Neural cell (in vitro differentiated cells): ENCODE measurements around the gene LILRB5.

Experiments
- EP300 ChIP-seq: fragments of 450-650 bp; conservative IDR thresholded peaks from 2 replicates; pipeline ENCODE4 v1.6.1; 2014; ENCODE audit warnings: antibody characterized with exemption, mild to moderate bottlenecking, moderate library complexity; ENCODE audit not compliant: poor library complexity, severe bottlenecking
- EZH2 ChIP-seq: fragments of 200-600, 300-800 bp; shearing (Covaris generic), sonication (generic); IDR thresholded peaks from 2 replicates; pipeline ENCODE4 v1.6.1; 2014; ENCODE audit warnings: antibody characterized with exemption, low read length, borderline replicate concordance, mild to moderate bottlenecking; ENCODE audit not compliant: insufficient read depth, poor library complexity, severe bottlenecking
- TF ChIP-seq, protein P1 (sequence below): fragments of 450-650 bp; IDR thresholded peaks from 2 replicates; pipeline ENCODE4 v1.5.1; 2014; ENCODE audit warnings: antibody characterized with exemption, mild to moderate bottlenecking, moderate library complexity; ENCODE audit not compliant: poor library complexity, severe bottlenecking

DNA sequence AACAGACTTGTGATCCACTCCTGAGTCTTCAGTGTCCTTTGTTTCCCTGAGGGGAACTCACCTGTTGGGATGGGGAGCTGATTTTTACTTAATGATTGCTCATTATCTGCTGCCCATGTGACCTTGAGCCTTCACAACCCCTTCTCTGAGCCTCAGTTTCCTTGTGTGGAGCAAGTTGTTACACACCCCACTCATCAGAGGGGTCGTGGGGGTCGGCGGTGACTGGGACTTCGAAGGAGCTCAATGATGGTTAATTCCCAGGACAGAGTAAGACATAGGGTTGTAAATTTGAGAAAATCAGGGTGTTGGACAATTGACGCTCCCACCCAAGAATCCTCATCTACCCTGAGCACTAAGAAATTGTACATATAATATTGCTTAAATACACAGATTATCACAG lies 42.4 kb upstream of the LILRB5 start:
- TF ChIP-seq, protein P1, sequence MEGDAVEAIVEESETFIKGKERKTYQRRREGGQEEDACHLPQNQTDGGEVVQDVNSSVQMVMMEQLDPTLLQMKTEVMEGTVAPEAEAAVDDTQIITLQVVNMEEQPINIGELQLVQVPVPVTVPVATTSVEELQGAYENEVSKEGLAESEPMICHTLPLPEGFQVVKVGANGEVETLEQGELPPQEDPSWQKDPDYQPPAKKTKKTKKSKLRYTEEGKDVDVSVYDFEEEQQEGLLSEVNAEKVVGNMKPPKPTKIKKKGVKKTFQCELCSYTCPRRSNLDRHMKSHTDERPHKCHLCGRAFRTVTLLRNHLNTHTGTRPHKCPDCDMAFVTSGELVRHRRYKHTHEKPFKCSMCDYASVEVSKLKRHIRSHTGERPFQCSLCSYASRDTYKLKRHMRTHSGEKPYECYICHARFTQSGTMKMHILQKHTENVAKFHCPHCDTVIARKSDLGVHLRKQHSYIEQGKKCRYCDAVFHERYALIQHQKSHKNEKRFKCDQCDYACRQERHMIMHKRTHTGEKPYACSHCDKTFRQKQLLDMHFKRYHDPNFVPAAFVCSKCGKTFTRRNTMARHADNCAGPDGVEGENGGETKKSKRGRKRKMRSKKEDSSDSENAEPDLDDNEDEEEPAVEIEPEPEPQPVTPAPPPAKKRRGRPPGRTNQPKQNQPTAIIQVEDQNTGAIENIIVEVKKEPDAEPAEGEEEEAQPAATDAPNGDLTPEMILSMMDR, result no peak
- no peak for TF ChIP-seq EP300
- no peak for TF ChIP-seq EZH2
